Measurements from ENCODE around the gene MBTPS1.

Gene MBTPS1

GRCh38 chr16:84116720-84117493, at the start of gene MBTPS1:
TSS of gene MBTPS1 (minus strand) at chr16:84116942. CDS start at chr16:84101783, 15,159 bp downstream.
- Histone ChIP-seq H3K9ac (ENCODE audit: low read length in 5 of 5) (peak within 1 kb of the TSS; percentile 60 to 97 (median 96)), H3K27ac (ENCODE audit: low read depth, low read length) (peak within 1 kb of the TSS; percentile 76), H3K36me3 (ENCODE audit: control insufficient read depth in 5 of 5, insufficient read depth in 5 of 5, low read length in 5 of 5) (no peaks in the 10 kb centered on the region), H3K27me3 (ENCODE audit: control insufficient read depth in 5 of 5, insufficient read depth in 4 of 5, low read length in 5 of 5) (no peaks in the 10 kb centered on the region), H3K4me1 (ENCODE audit: control insufficient read depth in 5 of 5, insufficient read depth in 5 of 5, low read length in 5 of 5) (peaks cover 7 to 26% (median 22%) of the 10 kb centered on the region in 5 donors), H3K9me3 (ENCODE audit: control insufficient read depth in 5 of 5, low read length in 5 of 5) (no peaks in the 10 kb centered on the region), H3K4me3 (ENCODE audit: low read depth in 1 of 5, low read length in 5 of 5) (peak within 1 kb of the TSS; percentile 92 to 99 (median 94))

DNA sequence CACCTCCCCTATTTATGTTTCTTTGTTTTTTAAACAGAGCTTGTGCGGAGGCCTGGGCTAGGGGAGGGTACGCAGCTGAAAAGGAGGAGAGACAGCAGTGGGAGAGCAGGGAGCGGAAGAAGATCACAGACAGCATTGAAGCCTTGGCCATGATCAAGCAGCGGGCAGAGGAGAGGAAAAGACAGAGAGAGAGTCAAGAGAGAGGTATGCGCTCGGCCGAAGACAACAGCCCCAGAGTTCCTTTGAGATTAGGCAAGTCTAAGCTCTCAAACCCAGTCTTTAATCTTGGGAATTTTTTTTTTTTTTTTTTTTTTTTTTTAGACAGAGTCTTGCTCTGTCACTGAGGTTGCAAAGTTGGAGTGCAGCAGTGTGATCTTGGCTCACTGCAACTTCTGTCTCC, 49.0 kb upstream of the MBTPS1 start:
- no peak overlapping the region for H3K4me3 ChIP-seq (ENCODE audit: low read depth in 1 of 5, low read length in 5 of 5)
- H3K27me3 ChIP-seq (ENCODE audit: control insufficient read depth in 5 of 5, insufficient read depth in 4 of 5, low read length in 5 of 5): peaks cover 0 to 15% (median 9%) of the 10 kb centered on the region in 5 donors
- H3K4me1 ChIP-seq (ENCODE audit: control insufficient read depth in 5 of 5, insufficient read depth in 5 of 5, low read length in 5 of 5): no peaks in the 10 kb centered on the region
- H3K27ac ChIP-seq (ENCODE audit: low read depth, low read length): no peak overlapping the region
- H3K36me3 ChIP-seq (ENCODE audit: control insufficient read depth in 5 of 5, insufficient read depth in 5 of 5, low read length in 5 of 5): no peaks in the 10 kb centered on the region
- no peaks in the 10 kb centered on the region for H3K9me3 ChIP-seq (ENCODE audit: control insufficient read depth in 5 of 5, low read length in 5 of 5)
- no peak overlapping the region for H3K9ac ChIP-seq (ENCODE audit: low read length in 5 of 5)

DNA sequence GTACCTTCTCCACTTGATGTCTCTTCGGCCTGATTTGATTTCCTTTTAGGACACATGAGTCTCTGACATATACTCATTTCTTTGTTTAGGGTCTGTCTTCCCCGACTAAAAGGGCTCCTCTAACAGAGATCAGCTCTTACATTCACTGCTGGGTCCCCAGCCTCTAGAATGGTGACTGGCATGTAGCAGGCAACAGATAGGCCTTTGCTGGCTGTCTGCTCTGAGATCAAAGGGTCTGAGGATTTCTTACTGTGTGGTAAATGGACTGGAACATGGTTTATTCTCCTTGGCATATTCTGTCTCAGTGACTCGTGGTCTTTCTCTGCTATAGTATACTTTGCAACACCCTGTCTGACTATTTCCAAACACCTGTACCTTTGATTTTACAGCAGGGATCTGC, 45.1 kb upstream of the MBTPS1 start:
- H3K9me3 ChIP-seq (ENCODE audit: control insufficient read depth in 5 of 5, low read length in 5 of 5): no peaks in the 10 kb centered on the region
- H3K9ac ChIP-seq (ENCODE audit: low read length in 5 of 5): no peak overlapping the region
- no peaks in the 10 kb centered on the region for H3K36me3 ChIP-seq (ENCODE audit: control insufficient read depth in 5 of 5, insufficient read depth in 5 of 5, low read length in 5 of 5)
- H3K4me1 ChIP-seq (ENCODE audit: control insufficient read depth in 5 of 5, insufficient read depth in 5 of 5, low read length in 5 of 5): no peaks in the 10 kb centered on the region
- H3K27ac ChIP-seq (ENCODE audit: low read depth, low read length): no peak overlapping the region
- peaks cover 4 to 23% (median 8%) of the 10 kb centered on the region in 5 donors for H3K27me3 ChIP-seq (ENCODE audit: control insufficient read depth in 5 of 5, insufficient read depth in 4 of 5, low read length in 5 of 5)
- no peak overlapping the region for H3K4me3 ChIP-seq (ENCODE audit: low read depth in 1 of 5, low read length in 5 of 5)

DNA sequence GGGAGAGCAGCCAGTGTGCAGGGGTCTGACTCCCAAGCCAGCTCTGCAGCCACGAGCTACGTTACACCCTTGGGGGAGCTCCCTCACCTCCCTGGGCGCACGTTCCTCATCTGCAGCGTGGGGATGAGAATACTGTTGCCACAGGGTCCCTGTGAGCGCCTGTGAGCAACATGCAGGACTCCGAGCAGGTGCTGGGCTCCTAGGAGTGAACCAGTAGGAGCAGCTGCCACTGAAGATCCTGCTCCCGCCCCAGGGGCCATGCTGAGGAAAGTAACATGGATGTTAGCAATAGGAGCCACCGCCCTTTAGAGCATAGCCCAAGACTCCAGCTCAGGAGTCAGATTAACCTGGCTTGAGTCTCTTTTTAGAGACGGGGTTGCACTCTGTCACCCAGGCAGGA, 44.3 kb upstream of the MBTPS1 start:
- no peaks in the 10 kb centered on the region for H3K4me1 ChIP-seq (ENCODE audit: control insufficient read depth in 5 of 5, insufficient read depth in 5 of 5, low read length in 5 of 5)
- H3K4me3 ChIP-seq (ENCODE audit: low read depth in 1 of 5, low read length in 5 of 5): no peak overlapping the region
- peaks cover 4 to 22% (median 7%) of the 10 kb centered on the region in 5 donors for H3K27me3 ChIP-seq (ENCODE audit: control insufficient read depth in 5 of 5, insufficient read depth in 4 of 5, low read length in 5 of 5)
- H3K9me3 ChIP-seq (ENCODE audit: control insufficient read depth in 5 of 5, low read length in 5 of 5): no peaks in the 10 kb centered on the region
- no peaks in the 10 kb centered on the region for H3K36me3 ChIP-seq (ENCODE audit: control insufficient read depth in 5 of 5, insufficient read depth in 5 of 5, low read length in 5 of 5)
- no peak overlapping the region for H3K27ac ChIP-seq (ENCODE audit: low read depth, low read length)
- no peak overlapping the region for H3K9ac ChIP-seq (ENCODE audit: low read length in 5 of 5)

- Histone ChIP-seq H3K27me3 (ENCODE audit: control insufficient read depth in 5 of 5, insufficient read depth in 4 of 5, low read length in 5 of 5) (peaks cover 7 to 22% (median 7%) of the 10 kb centered on the region in 5 donors), H3K4me1 (ENCODE audit: control insufficient read depth in 5 of 5, insufficient read depth in 5 of 5, low read length in 5 of 5) (no peaks in the 10 kb centered on the region), H3K36me3 (ENCODE audit: control insufficient read depth in 5 of 5, insufficient read depth in 5 of 5, low read length in 5 of 5) (no peaks in the 10 kb centered on the region), H3K4me3 (ENCODE audit: low read depth in 1 of 5, low read length in 5 of 5) (no peak overlapping the region), H3K9ac (ENCODE audit: low read length in 5 of 5) (no peak overlapping the region), H3K27ac (ENCODE audit: low read depth, low read length) (no peak overlapping the region), H3K9me3 (ENCODE audit: control insufficient read depth in 5 of 5, low read length in 5 of 5) (no peaks in the 10 kb centered on the region)
Observed at GRCh38 chr16:84159800-84160199, 43.1 kb upstream of the MBTPS1 start.

DNA sequence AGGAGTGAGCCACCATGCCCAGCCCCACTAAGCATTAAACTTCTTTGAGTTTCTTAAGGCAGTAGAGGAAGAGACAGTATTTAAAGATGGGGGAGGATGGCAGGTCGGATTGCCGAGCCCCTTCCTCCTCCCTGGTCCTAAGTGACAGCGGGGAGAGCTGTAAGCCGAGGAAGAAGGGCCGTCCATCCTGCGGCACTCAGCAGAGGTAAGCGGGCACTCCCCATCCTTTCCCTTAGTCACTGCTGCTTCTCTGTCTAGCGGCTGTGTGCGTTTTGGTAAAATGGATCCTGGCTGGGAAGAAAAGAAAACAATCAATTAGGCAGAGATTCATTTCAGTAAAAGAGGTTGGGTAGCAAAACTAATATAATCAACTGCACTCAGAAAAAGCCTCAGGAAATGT, 42.3 kb upstream of the MBTPS1 start:
- H3K9me3 ChIP-seq (ENCODE audit: control insufficient read depth in 5 of 5, low read length in 5 of 5): no peaks in the 10 kb centered on the region
- H3K9ac ChIP-seq (ENCODE audit: low read length in 5 of 5): no peak overlapping the region
- no peak overlapping the region for H3K27ac ChIP-seq (ENCODE audit: low read depth, low read length)
- H3K27me3 ChIP-seq (ENCODE audit: control insufficient read depth in 5 of 5, insufficient read depth in 4 of 5, low read length in 5 of 5): peaks cover 7 to 22% (median 7%) of the 10 kb centered on the region in 5 donors
- H3K36me3 ChIP-seq (ENCODE audit: control insufficient read depth in 5 of 5, insufficient read depth in 5 of 5, low read length in 5 of 5): no peaks in the 10 kb centered on the region
- no peak overlapping the region for H3K4me3 ChIP-seq (ENCODE audit: low read depth in 1 of 5, low read length in 5 of 5)
- no peaks in the 10 kb centered on the region for H3K4me1 ChIP-seq (ENCODE audit: control insufficient read depth in 5 of 5, insufficient read depth in 5 of 5, low read length in 5 of 5)

- H3K27me3 ChIP-seq (ENCODE audit: control insufficient read depth in 5 of 5, insufficient read depth in 4 of 5, low read length in 5 of 5): peaks cover 7 to 19% (median 7%) of the 10 kb centered on the region in 5 donors
- H3K9ac ChIP-seq (ENCODE audit: low read length in 5 of 5): no peak overlapping the region
- no peaks in the 10 kb centered on the region for H3K4me1 ChIP-seq (ENCODE audit: control insufficient read depth in 5 of 5, insufficient read depth in 5 of 5, low read length in 5 of 5)
- no peaks in the 10 kb centered on the region for H3K9me3 ChIP-seq (ENCODE audit: control insufficient read depth in 5 of 5, low read length in 5 of 5)
- H3K4me3 ChIP-seq (ENCODE audit: low read depth in 1 of 5, low read length in 5 of 5): no peak overlapping the region
- no peak overlapping the region for H3K27ac ChIP-seq (ENCODE audit: low read depth, low read length)
- H3K36me3 ChIP-seq (ENCODE audit: control insufficient read depth in 5 of 5, insufficient read depth in 5 of 5, low read length in 5 of 5): no peaks in the 10 kb centered on the region
Observed at GRCh38 chr16:84156342-84156784, 39.6 kb upstream of the MBTPS1 start.

GRCh38 chr16:84155771-84156170, 39.0 kb upstream of the MBTPS1 start:
- Histone ChIP-seq H3K4me1 (ENCODE audit: control insufficient read depth in 5 of 5, insufficient read depth in 5 of 5, low read length in 5 of 5) (no peaks in the 10 kb centered on the region), H3K36me3 (ENCODE audit: control insufficient read depth in 5 of 5, insufficient read depth in 5 of 5, low read length in 5 of 5) (no peaks in the 10 kb centered on the region), H3K9me3 (ENCODE audit: control insufficient read depth in 5 of 5, low read length in 5 of 5) (no peaks in the 10 kb centered on the region), H3K27ac (ENCODE audit: low read depth, low read length) (no peak overlapping the region), H3K4me3 (ENCODE audit: low read depth in 1 of 5, low read length in 5 of 5) (no peak overlapping the region), H3K9ac (ENCODE audit: low read length in 5 of 5) (no peak overlapping the region), H3K27me3 (ENCODE audit: control insufficient read depth in 5 of 5, insufficient read depth in 4 of 5, low read length in 5 of 5) (peaks cover 3 to 14% (median 7%) of the 10 kb centered on the region in 5 donors)

DNA sequence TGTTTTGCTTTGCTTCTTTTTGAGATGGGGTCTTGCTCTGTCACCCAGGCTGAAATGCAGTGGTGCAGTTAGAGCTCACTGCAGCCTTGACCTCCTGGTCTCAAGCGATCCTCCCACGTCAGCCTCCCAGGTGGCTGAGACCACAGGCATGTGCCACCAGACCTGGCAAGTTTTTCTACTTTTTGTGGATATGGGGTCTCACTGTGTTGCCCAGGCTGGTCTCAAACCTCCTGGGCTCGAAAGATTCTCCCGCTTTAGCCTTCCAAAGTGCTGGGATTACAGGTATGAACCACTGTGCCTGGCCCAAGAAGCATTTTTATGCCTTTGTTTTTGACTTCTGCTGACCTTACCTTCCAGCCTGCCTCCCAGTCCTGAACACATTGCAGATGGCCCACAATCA, 38.5 kb upstream of the MBTPS1 start:
- Histone ChIP-seq H3K4me1 (ENCODE audit: control insufficient read depth in 5 of 5, insufficient read depth in 5 of 5, low read length in 5 of 5) (no peaks in the 10 kb centered on the region), H3K9ac (ENCODE audit: low read length in 5 of 5) (no peak overlapping the region), H3K27me3 (ENCODE audit: control insufficient read depth in 5 of 5, insufficient read depth in 4 of 5, low read length in 5 of 5) (peaks cover 3 to 14% (median 7%) of the 10 kb centered on the region in 5 donors), H3K36me3 (ENCODE audit: control insufficient read depth in 5 of 5, insufficient read depth in 5 of 5, low read length in 5 of 5) (no peaks in the 10 kb centered on the region), H3K27ac (ENCODE audit: low read depth, low read length) (no peak overlapping the region), H3K9me3 (ENCODE audit: control insufficient read depth in 5 of 5, low read length in 5 of 5) (no peaks in the 10 kb centered on the region), H3K4me3 (ENCODE audit: low read depth in 1 of 5, low read length in 5 of 5) (no peak overlapping the region)

DNA sequence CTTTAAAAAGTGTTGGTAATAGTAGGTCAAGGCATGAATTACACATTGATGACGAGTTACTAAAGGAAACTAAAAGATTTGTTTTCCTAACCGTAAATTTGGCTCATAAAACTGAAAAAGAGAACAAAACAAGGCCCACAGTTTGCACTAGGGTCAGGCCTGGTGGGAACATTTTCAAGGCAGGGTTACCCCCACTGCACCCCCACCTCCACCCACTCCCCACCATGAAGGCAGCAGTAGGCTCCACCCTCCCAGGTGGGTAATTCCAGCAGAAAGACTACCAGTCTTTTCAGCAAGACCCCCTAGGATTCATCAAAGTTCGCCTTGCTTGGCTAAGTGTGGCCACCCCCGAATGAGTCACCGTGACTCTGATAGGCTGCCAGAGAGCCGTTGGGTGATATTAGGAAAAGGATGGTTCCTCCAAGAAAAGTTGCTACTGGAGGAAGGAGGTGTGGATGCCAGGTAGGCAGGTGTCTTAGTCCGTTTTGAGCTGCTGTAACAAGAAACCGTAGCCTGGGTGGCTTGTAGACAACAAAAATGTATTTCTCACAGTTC, 37.0 kb upstream of the MBTPS1 start:
- Histone ChIP-seq H3K36me3 (ENCODE audit: control insufficient read depth in 5 of 5, insufficient read depth in 5 of 5, low read length in 5 of 5) (no peaks in the 10 kb centered on the region), H3K9me3 (ENCODE audit: control insufficient read depth in 5 of 5, low read length in 5 of 5) (no peaks in the 10 kb centered on the region), H3K27ac (ENCODE audit: low read depth, low read length) (no peak overlapping the region), H3K4me1 (ENCODE audit: control insufficient read depth in 5 of 5, insufficient read depth in 5 of 5, low read length in 5 of 5) (no peaks in the 10 kb centered on the region), H3K4me3 (ENCODE audit: low read depth in 1 of 5, low read length in 5 of 5) (no peak overlapping the region), H3K9ac (ENCODE audit: low read length in 5 of 5) (no peak overlapping the region), H3K27me3 (ENCODE audit: control insufficient read depth in 5 of 5, insufficient read depth in 4 of 5, low read length in 5 of 5) (peaks cover 0 to 7% (median 3%) of the 10 kb centered on the region in 5 donors)
